Keratinocyte (primary cell): Measurements from ENCODE around the gene IFT81. TPM values are rescaled to one million over a fixed set of nuclear protein-coding genes. Genes with fewer than 3 reads are reported as not detected.

Source experiments
- DNase-seq: peaks from one replicate; pipeline ENCODE4 v3.0.0-alpha.2; 2011; ENCODE audit warnings: low read depth, missing footprints, low spot score
- FAIRE-seq: peaks from 2 replicates; lab custom pipeline; 2011; peaks lifted over from hg19 to GRCh38; lab: Jason Lieb, UNC
- H2AFZ ChIP-seq: 2 replicates; pipeline ENCODE4 v1.6.0; 2012; ENCODE audit warnings: low read length, control low read depth, inconsistent platforms; ENCODE audit not compliant: control insufficient read depth
- H3K27ac ChIP-seq: 2 replicates; pipeline ENCODE4 v1.5.1; 2011; ENCODE audit warnings: low read length; ENCODE audit not compliant: control insufficient read depth, insufficient read depth
- H3K27me3 ChIP-seq: 3 replicates; pipeline ENCODE4 v1.6.0; 2011; ENCODE audit warnings: low read length; ENCODE audit not compliant: control insufficient read depth, insufficient read depth; ENCODE audit errors: extremely low read depth
- H3K36me3 ChIP-seq, 2 experiments: 2 replicates in 1 of 2; 3 replicates in 1 of 2; pipeline ENCODE4 v1.5.1; 2011; ENCODE audit warnings: low read length in 2 of 2, mild to moderate bottlenecking in 1 of 2; ENCODE audit not compliant: control insufficient read depth in 2 of 2, insufficient read depth in 2 of 2; ENCODE audit errors: extremely low read depth in 1 of 2
- H3K4me1 ChIP-seq: 3 replicates; pipeline ENCODE4 v1.5.1; 2011; ENCODE audit warnings: low read length; ENCODE audit not compliant: control insufficient read depth, insufficient read depth; ENCODE audit errors: extremely low read depth
- H3K4me2 ChIP-seq: 3 replicates; pipeline ENCODE4 v1.6.0; 2011; ENCODE audit warnings: low read depth, low read length; ENCODE audit not compliant: control insufficient read depth, insufficient read depth; ENCODE audit errors: extremely low read depth
- H3K4me3 ChIP-seq, 3 experiments: fragments of 200-600 bp in 1 of 3; sonication (generic) in 1 of 3; 2 replicates in 2 of 3; 3 replicates in 1 of 3; pipeline ENCODE4 v1.5.1; 2011 to 2016; ENCODE audit warnings: low read length in 3 of 3, mild to moderate bottlenecking in 3 of 3, control low read depth in 2 of 3, inconsistent platforms in 1 of 3, low read depth in 1 of 3, mixed read lengths in 1 of 3, mixed run types in 1 of 3, moderate library complexity in 1 of 3; ENCODE audit not compliant: control insufficient read depth in 2 of 3, insufficient read depth in 2 of 3; ENCODE audit errors: extremely low read depth in 1 of 3
- H3K79me2 ChIP-seq: 2 replicates; pipeline ENCODE4 v1.6.0; 2012; ENCODE audit warnings: low read length; ENCODE audit not compliant: control insufficient read depth, insufficient read depth
- H3K9ac ChIP-seq: 3 replicates; pipeline ENCODE4 v1.6.0; 2011; ENCODE audit warnings: low read length; ENCODE audit not compliant: control insufficient read depth, insufficient read depth; ENCODE audit errors: extremely low read depth
- H3K9me1 ChIP-seq: 3 replicates; pipeline ENCODE4 v1.6.0; 2011; ENCODE audit warnings: low read length; ENCODE audit not compliant: control insufficient read depth, insufficient read depth; ENCODE audit errors: extremely low read depth
- H3K9me3 ChIP-seq: 2 replicates; pipeline ENCODE4 v1.5.1; 2012; ENCODE audit warnings: low read depth, low read length; ENCODE audit not compliant: control insufficient read depth
- H4K20me1 ChIP-seq: 3 replicates; pipeline ENCODE4 v1.6.0; 2011; ENCODE audit warnings: low read length; ENCODE audit not compliant: control insufficient read depth, insufficient read depth; ENCODE audit errors: extremely low read depth
- EZH2 ChIP-seq: IDR thresholded peaks from one replicate; pipeline ENCODE4 v1.6.1; 2012; ENCODE audit warnings: inconsistent platforms, mild to moderate bottlenecking, low read length, moderate library complexity
- dilution Hi-C: fragments of 300-500 bp; cut with MboI; formaldehyde crosslinking; loops from one replicate; pipeline ENCODE4 v1.7.0; 2020; ENCODE audit warnings: low sequenced_read_pairs; ENCODE audit not compliant: extremely low pct_ligation_motif_present
- polyA plus RNA-seq, 5 experiments: library from polyadenylated mRNA; depleted of rRNA in 3 of 5; stranded (reverse) in 3 of 5; stranded (forward) in 1 of 5; unstranded in 1 of 5; fragments of >200 nt; gene quantifications; 1 replicate in 1 of 5; 2 replicates in 3 of 5; 3 replicates in 1 of 5; pipeline versions ENCODE4 v1.2.1 to v1.2.3, GENCODE V29; 2011 to 2012; ENCODE audit warnings: missing spikeins in 2 of 5, low read depth in 1 of 5, low replicate concordance in 1 of 5
- TF ChIP-seq, protein P1 (sequence below), 3 experiments: IDR thresholded peaks in 1 of 3; conservative IDR thresholded peaks in 1 of 3; optimal IDR thresholded peaks in 1 of 3; 2 replicates in 2 of 3; 3 replicates in 1 of 3; pipeline versions ENCODE3 to v1.5.1; 2011; ENCODE audit warnings: low read length in 3 of 3, mild to moderate bottlenecking in 3 of 3, moderate library complexity in 2 of 3, control low read depth in 1 of 3, inconsistent platforms in 1 of 3; ENCODE audit not compliant: insufficient read depth in 2 of 3; ENCODE audit errors: extremely low read depth in 1 of 3

Gene IFT81
- polyA plus RNA-seq, 1 donor (not counting 4 experiments of a cell fraction or from before 2014, with no cell fraction given): 8.9 TPM

DNA sequence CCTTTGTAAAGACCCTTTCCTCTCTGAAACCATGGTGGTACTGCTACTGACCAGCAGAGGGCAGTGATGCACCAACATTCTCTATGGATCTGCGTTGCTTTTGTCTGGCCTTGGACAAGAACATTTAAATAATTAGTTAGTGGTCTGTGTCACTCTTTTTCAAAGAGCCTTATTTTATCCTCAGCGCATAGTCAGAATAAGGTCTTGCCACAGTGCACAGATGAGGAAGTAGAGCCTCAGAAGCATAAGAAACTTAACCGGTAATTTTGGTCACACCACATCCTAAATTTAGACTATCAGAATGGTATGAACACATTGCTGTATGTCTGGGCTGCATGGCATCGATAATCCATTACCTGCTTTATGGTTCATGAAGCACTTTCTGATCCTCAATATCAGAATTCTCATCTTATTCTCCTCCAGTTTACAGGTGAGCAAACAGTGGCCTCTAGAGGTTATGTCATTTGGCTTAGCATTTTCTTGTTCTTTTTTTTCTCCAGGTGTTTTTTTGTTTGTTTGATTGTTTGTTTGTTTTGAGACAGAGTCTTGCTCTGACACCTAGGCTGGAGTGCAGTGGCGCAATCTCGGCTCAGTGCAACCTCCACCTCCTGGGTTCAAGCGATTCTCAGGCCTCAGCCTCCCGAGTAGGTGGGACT is 23.7 kb upstream of the IFT81 start:
- peak; percentile 61 for FAIRE-seq
- Histone ChIP-seq H3K27ac (no peak overlapping the region), H3K9me1 (no peaks in the 10 kb centered on the region), H2AFZ (no peak overlapping the region), H4K20me1 (no peaks in the 10 kb centered on the region), H3K79me2 (no peaks in the 10 kb centered on the region), H3K9ac (no peak overlapping the region), H3K27me3 (no peaks in the 10 kb centered on the region), H3K4me2 (no peak overlapping the region), H3K4me1 (peaks cover 3% of the 10 kb centered on the region), H3K36me3 (no peaks in the 10 kb centered on the region), H3K9me3 (no peaks in the 10 kb centered on the region), H3K4me3 (no peak overlapping the region)
- peak; percentile 36 for DNase-seq
- TF ChIP-seq, protein P1, sequence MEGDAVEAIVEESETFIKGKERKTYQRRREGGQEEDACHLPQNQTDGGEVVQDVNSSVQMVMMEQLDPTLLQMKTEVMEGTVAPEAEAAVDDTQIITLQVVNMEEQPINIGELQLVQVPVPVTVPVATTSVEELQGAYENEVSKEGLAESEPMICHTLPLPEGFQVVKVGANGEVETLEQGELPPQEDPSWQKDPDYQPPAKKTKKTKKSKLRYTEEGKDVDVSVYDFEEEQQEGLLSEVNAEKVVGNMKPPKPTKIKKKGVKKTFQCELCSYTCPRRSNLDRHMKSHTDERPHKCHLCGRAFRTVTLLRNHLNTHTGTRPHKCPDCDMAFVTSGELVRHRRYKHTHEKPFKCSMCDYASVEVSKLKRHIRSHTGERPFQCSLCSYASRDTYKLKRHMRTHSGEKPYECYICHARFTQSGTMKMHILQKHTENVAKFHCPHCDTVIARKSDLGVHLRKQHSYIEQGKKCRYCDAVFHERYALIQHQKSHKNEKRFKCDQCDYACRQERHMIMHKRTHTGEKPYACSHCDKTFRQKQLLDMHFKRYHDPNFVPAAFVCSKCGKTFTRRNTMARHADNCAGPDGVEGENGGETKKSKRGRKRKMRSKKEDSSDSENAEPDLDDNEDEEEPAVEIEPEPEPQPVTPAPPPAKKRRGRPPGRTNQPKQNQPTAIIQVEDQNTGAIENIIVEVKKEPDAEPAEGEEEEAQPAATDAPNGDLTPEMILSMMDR (optimal IDR thresholded peaks at IDR 0.05 in 1 of 3, IDR thresholded peaks at IDR 0.05 in 1 of 3, conservative IDR thresholded peaks at IDR 0.05 in 1 of 3; ENCODE audit: extremely low read depth in 1 of 3, insufficient read depth in 2 of 3, low read length in 3 of 3): peak; percentile 75 to 91 (median 88)
- TF ChIP-seq EZH2: no peak
- dilution Hi-C loops: no loop called here

GRCh38 chr12:110102255-110102654 is 21.9 kb upstream of the IFT81 start:
- no peak overlapping the region for H3K4me2 ChIP-seq
- H3K27ac ChIP-seq: no peak overlapping the region
- FAIRE-seq: no peak
- no peaks in the 10 kb centered on the region for H3K36me3 ChIP-seq
- H3K27me3 ChIP-seq: no peaks in the 10 kb centered on the region
- dilution Hi-C loops: no loop called here
- H3K4me3 ChIP-seq: no peak overlapping the region
- peak overlapping the region; percentile 13 for H2AFZ ChIP-seq
- no peak overlapping the region for H3K9ac ChIP-seq
- no peaks in the 10 kb centered on the region for H3K9me1 ChIP-seq
- no peak for TF ChIP-seq EZH2
- TF ChIP-seq, protein P1 (optimal IDR thresholded peaks at IDR 0.05 in 1 of 3, IDR thresholded peaks at IDR 0.05 in 1 of 3, conservative IDR thresholded peaks at IDR 0.05 in 1 of 3; ENCODE audit: extremely low read depth in 1 of 3, insufficient read depth in 2 of 3, low read length in 3 of 3): peak; percentile 40 to 55 (median 51)
- H3K9me3 ChIP-seq: no peaks in the 10 kb centered on the region
- DNase-seq: peak; percentile 35
- H3K79me2 ChIP-seq: no peaks in the 10 kb centered on the region
- H4K20me1 ChIP-seq: no peaks in the 10 kb centered on the region
- peaks cover 3% of the 10 kb centered on the region for H3K4me1 ChIP-seq
